PC-3 (cell line): ENCODE results near the gene NFAM1.

ENCODE experiments used
- CTCF ChIP-seq: fragments of 300-600 bp; sonication (generic); conservative IDR thresholded peaks from 2 replicates; pipeline ENCODE4 v1.5.1; 2017; ENCODE audit warnings: antibody characterized with exemption, low read depth, mild to moderate bottlenecking, low read length
- EZH2phosphoT487 ChIP-seq: fragments of 300-600 bp; sonication (generic); IDR thresholded peaks from 2 replicates; pipeline ENCODE4 v1.6.1; 2018; ENCODE audit warnings: mild to moderate bottlenecking, antibody characterized with exemption, low read length, borderline replicate concordance

GRCh38 chr22:42367980-42368378 lies 64.2 kb downstream of the NFAM1 start:
- no peak for TF ChIP-seq CTCF
- no peak for TF ChIP-seq EZH2phosphoT487
